Activated CD4-positive, alpha-beta memory T cell treated with anti-CD3 and anti-CD28 coated beads for 36 hours (primary cell): Measurements from ENCODE around the gene ITPRID1. TPM values are rescaled to one million over a fixed set of nuclear protein-coding genes. Genes with fewer than 3 reads are reported as not detected.

Source experiments
- CTCF ChIA-PET: fragments of 350-600 bp; sonication (Branson Sonifier 250); formaldehyde crosslinking; loops from one replicate; lab custom pipeline; 2021; ENCODE audit warnings: antibody characterized with exemption, inconsistent platforms; lab: Charles Lee
- POLR2A ChIA-PET: fragments of 350-600 bp; sonication (Branson Sonifier 250); formaldehyde crosslinking; loops from one replicate; lab custom pipeline; 2021; ENCODE audit warnings: antibody characterized with exemption; lab: Charles Lee
- DNase-seq: peaks from one replicate; pipeline ENCODE4 v3.0.0-alpha.2; 2020
- H3K27ac Mint-ChIP-seq: one replicate; pipeline ENCODE4 v1.8.0; 2021; ENCODE audit warnings: mixed read lengths
- H3K27me3 Mint-ChIP-seq: one replicate; pipeline ENCODE4 v1.8.0; 2021; ENCODE audit warnings: mixed read lengths
- H3K36me3 Mint-ChIP-seq: one replicate; pipeline ENCODE4 v1.8.0; 2021; ENCODE audit warnings: mixed read lengths
- H3K4me1 Mint-ChIP-seq: one replicate; pipeline ENCODE4 v1.8.0; 2021; ENCODE audit warnings: low read depth, mixed read lengths
- H3K4me3 Mint-ChIP-seq: one replicate; pipeline ENCODE4 v1.8.0; 2021; ENCODE audit warnings: mild to moderate bottlenecking, mixed read lengths
- H3K9me3 Mint-ChIP-seq: one replicate; pipeline ENCODE4 v1.8.0; 2021; ENCODE audit warnings: mixed read lengths
- intact Hi-C: fragments of 100-400 bp; cut with micrococcal nuclease; formaldehyde crosslinking; loops from one replicate; pipeline ENCODE4 v1.15.1; 2023
- total RNA-seq, 2 experiments: library from RNA; stranded (reverse); gene quantifications; one replicate each; pipeline ENCODE4 v1.2.3, GENCODE V29; 2021

ITPRID1 gene
- total RNA-seq, 2 experiments from 2014 or later, result not detected

GRCh38 chr7:31488562-31489203 lies 25.2 kb upstream of the ITPRID1 start:
- DNase-seq, result peak; percentile 48
- H3K4me1 Mint-ChIP-seq, result no peaks in the 10 kb centered on the region
- no peak overlapping the region for H3K4me3 Mint-ChIP-seq
- intact Hi-C loops, result loop anchor here (2.0 to 5.0 kb wide), 2 partner anchors 46 to 354 kb away; no protein-coding TSS in a partner anchor
- no peaks in the 10 kb centered on the region for H3K36me3 Mint-ChIP-seq
- no peaks in the 10 kb centered on the region for H3K9me3 Mint-ChIP-seq
- no peak overlapping the region for H3K27ac Mint-ChIP-seq
- ChIA-PET POLR2A (no interaction called here), CTCF (interaction anchor here (0.6 to 1.9 kb wide), 4 partner anchors 9 to 354 kb away, joined by 3 to 7 read pairs (median 4); no protein-coding TSS in a partner anchor)
- H3K27me3 Mint-ChIP-seq, result no peaks in the 10 kb centered on the region

- ChIA-PET CTCF (interaction anchor here (1.7 to 1.9 kb wide), 2 partner anchors 48 to 357 kb away, joined by 4 to 7 read pairs; no protein-coding TSS in a partner anchor), POLR2A (no interaction called here)
- Mint-ChIP-seq H3K4me3 (no peak overlapping the region), H3K9me3 (no peaks in the 10 kb centered on the region), H3K27me3 (no peaks in the 10 kb centered on the region), H3K27ac (no peak overlapping the region), H3K4me1 (no peaks in the 10 kb centered on the region), H3K36me3 (no peaks in the 10 kb centered on the region)
- intact Hi-C loops, result no loop called here
- DNase-seq, result no peak
These were observed 23.0 kb upstream of the ITPRID1 start for GRCh38 chr7:31490796-31491314.

GRCh38 chr7:31492086-31492485 lies 21.8 kb upstream of the ITPRID1 start:
- CTCF ChIA-PET, result interaction anchor here (1.7 kb wide), 1 partner anchor 358 kb away, joined by 4 read pairs; no protein-coding TSS in a partner anchor

GRCh38 chr7:31493714-31494181 lies 20.1 kb upstream of the ITPRID1 start:
- intact Hi-C loops, result no loop called here
- no peaks in the 10 kb centered on the region for H3K9me3 Mint-ChIP-seq
- no peak for DNase-seq
- H3K4me3 Mint-ChIP-seq, result no peak overlapping the region
- CTCF ChIA-PET, result no interaction called here
- no peaks in the 10 kb centered on the region for H3K4me1 Mint-ChIP-seq
- no peaks in the 10 kb centered on the region for H3K27me3 Mint-ChIP-seq
- H3K27ac Mint-ChIP-seq, result no peak overlapping the region
- POLR2A ChIA-PET, result no interaction called here
- H3K36me3 Mint-ChIP-seq, result no peaks in the 10 kb centered on the region

More at GRCh38 chr7:31492086-31492485, 21.8 kb upstream of the ITPRID1 start:
- Mint-ChIP-seq H3K4me1 (no peaks in the 10 kb centered on the region), H3K9me3 (no peaks in the 10 kb centered on the region), H3K36me3 (no peaks in the 10 kb centered on the region), H3K4me3 (no peak overlapping the region), H3K27ac (no peak overlapping the region), H3K27me3 (no peaks in the 10 kb centered on the region)
- DNase-seq, result no peak
- POLR2A ChIA-PET, result no interaction called here
- intact Hi-C loops, result no loop called here

GRCh38 chr7:31494421-31494820 lies 19.5 kb upstream of the ITPRID1 start:
- H3K27me3 Mint-ChIP-seq, result no peaks in the 10 kb centered on the region
- no peak for DNase-seq
- CTCF ChIA-PET, result no interaction called here
- H3K9me3 Mint-ChIP-seq, result no peaks in the 10 kb centered on the region
- POLR2A ChIA-PET, result no interaction called here
- no peak overlapping the region for H3K4me3 Mint-ChIP-seq
- H3K36me3 Mint-ChIP-seq, result no peaks in the 10 kb centered on the region
- H3K27ac Mint-ChIP-seq, result no peak overlapping the region
- intact Hi-C loops, result no loop called here
- no peaks in the 10 kb centered on the region for H3K4me1 Mint-ChIP-seq

- Mint-ChIP-seq H3K27me3 (no peaks in the 10 kb centered on the region), H3K9me3 (no peaks in the 10 kb centered on the region), H3K4me3 (no peak overlapping the region), H3K36me3 (no peaks in the 10 kb centered on the region), H3K27ac (no peak overlapping the region), H3K4me1 (no peaks in the 10 kb centered on the region)
- POLR2A ChIA-PET, result no interaction called here
- intact Hi-C loops, result no loop called here
- DNase-seq, result no peak
- CTCF ChIA-PET, result no interaction called here
These were observed 18.2 kb upstream of the ITPRID1 start for GRCh38 chr7:31495653-31496052.

- ChIA-PET CTCF (no interaction called here), POLR2A (no interaction called here)
- intact Hi-C loops, result no loop called here
- no peaks in the 10 kb centered on the region for H3K4me1 Mint-ChIP-seq
- DNase-seq, result no peak
- H3K9me3 Mint-ChIP-seq, result no peaks in the 10 kb centered on the region
- no peaks in the 10 kb centered on the region for H3K36me3 Mint-ChIP-seq
- no peak overlapping the region for H3K27ac Mint-ChIP-seq
- H3K4me3 Mint-ChIP-seq, result no peak overlapping the region
- H3K27me3 Mint-ChIP-seq, result no peaks in the 10 kb centered on the region
These were observed 16.4 kb upstream of the ITPRID1 start for GRCh38 chr7:31497516-31497915.

- intact Hi-C loops, result no loop called here
- CTCF ChIA-PET, result no interaction called here
- POLR2A ChIA-PET, result no interaction called here
- peaks cover 1% of the 10 kb centered on the region for H3K9me3 Mint-ChIP-seq
- H3K36me3 Mint-ChIP-seq, result no peaks in the 10 kb centered on the region
- no peak overlapping the region for H3K4me3 Mint-ChIP-seq
- no peaks in the 10 kb centered on the region for H3K4me1 Mint-ChIP-seq
- no peaks in the 10 kb centered on the region for H3K27me3 Mint-ChIP-seq
- no peak for DNase-seq
- H3K27ac Mint-ChIP-seq, result no peak overlapping the region
These were observed 13.2 kb upstream of the ITPRID1 start for GRCh38 chr7:31500656-31501055.

- Mint-ChIP-seq H3K27me3 (no peaks in the 10 kb centered on the region), H3K9me3 (peaks cover under 1% of the 10 kb centered on the region), H3K4me3 (no peak overlapping the region), H3K27ac (no peak overlapping the region), H3K4me1 (no peaks in the 10 kb centered on the region), H3K36me3 (no peaks in the 10 kb centered on the region)
- DNase-seq, result no peak
- intact Hi-C loops, result no loop called here
- ChIA-PET POLR2A (no interaction called here), CTCF (no interaction called here)
These were observed 5.1 kb upstream of the ITPRID1 start for GRCh38 chr7:31508823-31509222.

GRCh38 chr7:31512166-31512565 lies 1.7 kb upstream of the ITPRID1 start:
- CTCF ChIA-PET, result no interaction called here
- Mint-ChIP-seq H3K27ac (no peak overlapping the region), H3K27me3 (no peaks in the 10 kb centered on the region), H3K4me1 (no peaks in the 10 kb centered on the region), H3K4me3 (no peak overlapping the region), H3K9me3 (peaks cover 4% of the 10 kb centered on the region), H3K36me3 (no peaks in the 10 kb centered on the region)
- DNase-seq, result no peak
- POLR2A ChIA-PET, result no interaction called here
- intact Hi-C loops, result no loop called here

- ChIA-PET CTCF (no interaction called here), POLR2A (no interaction called here)
- Mint-ChIP-seq H3K27ac (no peak overlapping the region), H3K27me3 (no peaks in the 10 kb centered on the region), H3K4me1 (no peaks in the 10 kb centered on the region), H3K36me3 (no peaks in the 10 kb centered on the region), H3K4me3 (no peak overlapping the region), H3K9me3 (peaks cover 12% of the 10 kb centered on the region)
- DNase-seq, result no peak
- intact Hi-C loops, result no loop called here
These were observed 3.0 kb downstream of the ITPRID1 start for GRCh38 chr7:31516680-31517502.

- ChIA-PET POLR2A (no interaction called here), CTCF (no interaction called here)
- intact Hi-C loops, result no loop called here
- H3K4me3 Mint-ChIP-seq, result no peak overlapping the region
- H3K4me1 Mint-ChIP-seq, result no peaks in the 10 kb centered on the region
- peaks cover 12% of the 10 kb centered on the region for H3K9me3 Mint-ChIP-seq
- no peak overlapping the region for H3K27ac Mint-ChIP-seq
- no peaks in the 10 kb centered on the region for H3K36me3 Mint-ChIP-seq
- no peak for DNase-seq
- no peaks in the 10 kb centered on the region for H3K27me3 Mint-ChIP-seq
These were observed 3.6 kb downstream of the ITPRID1 start for GRCh38 chr7:31517513-31517912.
